ENCODE results near the gene FOXO1.

FOXO1 gene

GRCh38 chr13:40679480-40679985 lies 13.1 kb upstream of the FOXO1 start:
- H3K9me3 ChIP-seq (ENCODE audit: control insufficient read depth in 2 of 2, low read length in 2 of 2): no peaks in the 10 kb centered on the region
- H3K4me1 ChIP-seq (ENCODE audit: control insufficient read depth, insufficient read depth, low read length): peaks cover 13% of the 10 kb centered on the region
- H3K36me3 ChIP-seq (ENCODE audit: control insufficient read depth in 2 of 2, insufficient read depth in 2 of 2, low read length in 2 of 2): no peaks in the 10 kb centered on the region
- H3K9ac ChIP-seq (ENCODE audit: low read length in 2 of 2): no peak overlapping the region
- no peaks in the 10 kb centered on the region for H3K27me3 ChIP-seq (ENCODE audit: control insufficient read depth in 1 of 2, insufficient read depth in 2 of 2, low read length in 2 of 2)
- H3K4me3 ChIP-seq (ENCODE audit: low read length in 2 of 2): no peak overlapping the region
- no peak overlapping the region for H3K27ac ChIP-seq (ENCODE audit: low read length)

- Histone ChIP-seq H3K4me1 (ENCODE audit: control insufficient read depth, insufficient read depth, low read length) (peaks cover 8% of the 10 kb centered on the region), H3K9ac (ENCODE audit: low read length in 2 of 2) (no peak overlapping the region), H3K27ac (ENCODE audit: low read length) (no peak overlapping the region), H3K4me3 (ENCODE audit: low read length in 2 of 2) (no peak overlapping the region), H3K27me3 (ENCODE audit: control insufficient read depth in 1 of 2, insufficient read depth in 2 of 2, low read length in 2 of 2) (no peaks in the 10 kb centered on the region), H3K9me3 (ENCODE audit: control insufficient read depth in 2 of 2, low read length in 2 of 2) (no peaks in the 10 kb centered on the region), H3K36me3 (ENCODE audit: control insufficient read depth in 2 of 2, insufficient read depth in 2 of 2, low read length in 2 of 2) (no peaks in the 10 kb centered on the region)
Observed at GRCh38 chr13:40677064-40677463, 10.6 kb upstream of the FOXO1 start.

GRCh38 chr13:40676007-40676406 lies 9.6 kb upstream of the FOXO1 start:
- H3K9me3 ChIP-seq (ENCODE audit: control insufficient read depth in 2 of 2, low read length in 2 of 2): no peaks in the 10 kb centered on the region
- H3K9ac ChIP-seq (ENCODE audit: low read length in 2 of 2): no peak overlapping the region
- no peak overlapping the region for H3K27ac ChIP-seq (ENCODE audit: low read length)
- no peaks in the 10 kb centered on the region for H3K4me1 ChIP-seq (ENCODE audit: control insufficient read depth, insufficient read depth, low read length)
- no peaks in the 10 kb centered on the region for H3K27me3 ChIP-seq (ENCODE audit: control insufficient read depth in 1 of 2, insufficient read depth in 2 of 2, low read length in 2 of 2)
- no peak overlapping the region for H3K4me3 ChIP-seq (ENCODE audit: low read length in 2 of 2)
- H3K36me3 ChIP-seq (ENCODE audit: control insufficient read depth in 2 of 2, insufficient read depth in 2 of 2, low read length in 2 of 2): no peaks in the 10 kb centered on the region

- Histone ChIP-seq H3K9ac (ENCODE audit: low read length in 2 of 2) (no peak overlapping the region), H3K27ac (ENCODE audit: low read length) (no peak overlapping the region), H3K27me3 (ENCODE audit: control insufficient read depth in 1 of 2, insufficient read depth in 2 of 2, low read length in 2 of 2) (no peaks in the 10 kb centered on the region), H3K36me3 (ENCODE audit: control insufficient read depth in 2 of 2, insufficient read depth in 2 of 2, low read length in 2 of 2) (no peaks in the 10 kb centered on the region), H3K4me1 (ENCODE audit: control insufficient read depth, insufficient read depth, low read length) (no peaks in the 10 kb centered on the region), H3K9me3 (ENCODE audit: control insufficient read depth in 2 of 2, low read length in 2 of 2) (no peaks in the 10 kb centered on the region), H3K4me3 (ENCODE audit: low read length in 2 of 2) (no peak overlapping the region)
Observed at GRCh38 chr13:40673414-40673813, 7.0 kb upstream of the FOXO1 start.

GRCh38 chr13:40672765-40673397 lies 6.4 kb upstream of the FOXO1 start:
- no peaks in the 10 kb centered on the region for H3K9me3 ChIP-seq (ENCODE audit: control insufficient read depth in 2 of 2, low read length in 2 of 2)
- H3K36me3 ChIP-seq (ENCODE audit: control insufficient read depth in 2 of 2, insufficient read depth in 2 of 2, low read length in 2 of 2): no peaks in the 10 kb centered on the region
- H3K27ac ChIP-seq (ENCODE audit: low read length): no peak overlapping the region
- H3K4me1 ChIP-seq (ENCODE audit: control insufficient read depth, insufficient read depth, low read length): no peaks in the 10 kb centered on the region
- no peak overlapping the region for H3K4me3 ChIP-seq (ENCODE audit: low read length in 2 of 2)
- H3K9ac ChIP-seq (ENCODE audit: low read length in 2 of 2): no peak overlapping the region
- no peaks in the 10 kb centered on the region for H3K27me3 ChIP-seq (ENCODE audit: control insufficient read depth in 1 of 2, insufficient read depth in 2 of 2, low read length in 2 of 2)

- Histone ChIP-seq H3K4me1 (ENCODE audit: control insufficient read depth, insufficient read depth, low read length) (peaks cover 6% of the 10 kb centered on the region), H3K4me3 (ENCODE audit: low read length in 2 of 2) (no peak overlapping the region), H3K9me3 (ENCODE audit: control insufficient read depth in 2 of 2, low read length in 2 of 2) (no peaks in the 10 kb centered on the region), H3K36me3 (ENCODE audit: control insufficient read depth in 2 of 2, insufficient read depth in 2 of 2, low read length in 2 of 2) (no peaks in the 10 kb centered on the region), H3K27me3 (ENCODE audit: control insufficient read depth in 1 of 2, insufficient read depth in 2 of 2, low read length in 2 of 2) (no peaks in the 10 kb centered on the region), H3K27ac (ENCODE audit: low read length) (no peak overlapping the region), H3K9ac (ENCODE audit: low read length in 2 of 2) (no peak overlapping the region)
Observed at GRCh38 chr13:40671956-40672764, 5.7 kb upstream of the FOXO1 start.

GRCh38 chr13:40670307-40670706 lies 3.9 kb upstream of the FOXO1 start:
- no peak overlapping the region for H3K9ac ChIP-seq (ENCODE audit: low read length in 2 of 2)
- no peak overlapping the region for H3K4me3 ChIP-seq (ENCODE audit: low read length in 2 of 2)
- H3K36me3 ChIP-seq (ENCODE audit: control insufficient read depth in 2 of 2, insufficient read depth in 2 of 2, low read length in 2 of 2): no peaks in the 10 kb centered on the region
- no peaks in the 10 kb centered on the region for H3K9me3 ChIP-seq (ENCODE audit: control insufficient read depth in 2 of 2, low read length in 2 of 2)
- no peaks in the 10 kb centered on the region for H3K27me3 ChIP-seq (ENCODE audit: control insufficient read depth in 1 of 2, insufficient read depth in 2 of 2, low read length in 2 of 2)
- peaks cover 6% of the 10 kb centered on the region for H3K4me1 ChIP-seq (ENCODE audit: control insufficient read depth, insufficient read depth, low read length)
- no peak overlapping the region for H3K27ac ChIP-seq (ENCODE audit: low read length)

- Histone ChIP-seq H3K4me3 (ENCODE audit: low read length in 2 of 2) (no peak overlapping the region), H3K36me3 (ENCODE audit: control insufficient read depth in 2 of 2, insufficient read depth in 2 of 2, low read length in 2 of 2) (no peaks in the 10 kb centered on the region), H3K27me3 (ENCODE audit: control insufficient read depth in 1 of 2, insufficient read depth in 2 of 2, low read length in 2 of 2) (no peaks in the 10 kb centered on the region), H3K27ac (ENCODE audit: low read length) (no peak overlapping the region), H3K9me3 (ENCODE audit: control insufficient read depth in 2 of 2, low read length in 2 of 2) (no peaks in the 10 kb centered on the region), H3K4me1 (ENCODE audit: control insufficient read depth, insufficient read depth, low read length) (peaks cover 17% of the 10 kb centered on the region), H3K9ac (ENCODE audit: low read length in 2 of 2) (no peak overlapping the region)
Observed at GRCh38 chr13:40668335-40668734, 1.9 kb upstream of the FOXO1 start.

- Histone ChIP-seq H3K9ac (ENCODE audit: low read length in 2 of 2) (peak overlapping the region; percentile 60 to 66), H3K4me1 (ENCODE audit: control insufficient read depth, insufficient read depth, low read length) (peaks cover 22% of the 10 kb centered on the region), H3K36me3 (ENCODE audit: control insufficient read depth in 2 of 2, insufficient read depth in 2 of 2, low read length in 2 of 2) (no peaks in the 10 kb centered on the region), H3K27me3 (ENCODE audit: control insufficient read depth in 1 of 2, insufficient read depth in 2 of 2, low read length in 2 of 2) (no peaks in the 10 kb centered on the region), H3K27ac (ENCODE audit: low read length) (peak overlapping the region; percentile 64), H3K9me3 (ENCODE audit: control insufficient read depth in 2 of 2, low read length in 2 of 2) (no peaks in the 10 kb centered on the region), H3K4me3 (ENCODE audit: low read length in 2 of 2) (peak overlapping the region; percentile 60 to 95)
Observed at GRCh38 chr13:40667622-40667978, 1.2 kb upstream of the FOXO1 start.

GRCh38 chr13:40666933-40667621 lies 636 bp upstream of the FOXO1 start:
- no peaks in the 10 kb centered on the region for H3K9me3 ChIP-seq (ENCODE audit: control insufficient read depth in 2 of 2, low read length in 2 of 2)
- no peaks in the 10 kb centered on the region for H3K36me3 ChIP-seq (ENCODE audit: control insufficient read depth in 2 of 2, insufficient read depth in 2 of 2, low read length in 2 of 2)
- H3K4me1 ChIP-seq (ENCODE audit: control insufficient read depth, insufficient read depth, low read length): peaks cover 23% of the 10 kb centered on the region
- H3K27ac ChIP-seq (ENCODE audit: low read length): peak overlapping the region; percentile 64
- peak overlapping the region; percentile 60 to 95 for H3K4me3 ChIP-seq (ENCODE audit: low read length in 2 of 2)
- H3K27me3 ChIP-seq (ENCODE audit: control insufficient read depth in 1 of 2, insufficient read depth in 2 of 2, low read length in 2 of 2): no peaks in the 10 kb centered on the region
- peak overlapping the region; percentile 60 to 66 for H3K9ac ChIP-seq (ENCODE audit: low read length in 2 of 2)
